ENCODE measurements around the gene TMEM270. TPM values are rescaled to one million over a fixed set of nuclear protein-coding genes. Genes with fewer than 3 reads are reported as not detected.

TMEM270 gene
- total RNA-seq, 1 donor from 2014 or later, result not detected

DNA sequence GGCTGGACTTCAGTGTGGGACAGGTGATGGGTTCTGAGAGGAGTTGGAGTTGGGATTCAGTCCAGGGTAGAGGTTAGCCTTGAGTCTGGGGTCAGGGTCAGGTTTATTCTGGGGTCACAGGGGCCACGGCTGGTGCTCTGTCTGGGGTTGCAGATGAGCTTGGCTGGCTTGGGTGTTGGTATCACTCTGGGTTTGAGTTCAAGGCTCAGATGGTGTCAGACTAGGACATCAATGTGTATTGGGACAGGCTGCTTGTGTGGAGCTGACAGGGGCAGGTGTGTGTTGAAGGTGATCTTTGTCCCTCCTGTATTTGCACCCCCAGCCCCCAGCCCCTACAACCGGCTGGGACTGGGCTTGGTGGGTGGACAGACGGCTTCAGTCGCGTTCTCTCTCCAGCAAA, 26.8 kb downstream of the TMEM270 start:
- TF ChIP-seq, protein P1, sequence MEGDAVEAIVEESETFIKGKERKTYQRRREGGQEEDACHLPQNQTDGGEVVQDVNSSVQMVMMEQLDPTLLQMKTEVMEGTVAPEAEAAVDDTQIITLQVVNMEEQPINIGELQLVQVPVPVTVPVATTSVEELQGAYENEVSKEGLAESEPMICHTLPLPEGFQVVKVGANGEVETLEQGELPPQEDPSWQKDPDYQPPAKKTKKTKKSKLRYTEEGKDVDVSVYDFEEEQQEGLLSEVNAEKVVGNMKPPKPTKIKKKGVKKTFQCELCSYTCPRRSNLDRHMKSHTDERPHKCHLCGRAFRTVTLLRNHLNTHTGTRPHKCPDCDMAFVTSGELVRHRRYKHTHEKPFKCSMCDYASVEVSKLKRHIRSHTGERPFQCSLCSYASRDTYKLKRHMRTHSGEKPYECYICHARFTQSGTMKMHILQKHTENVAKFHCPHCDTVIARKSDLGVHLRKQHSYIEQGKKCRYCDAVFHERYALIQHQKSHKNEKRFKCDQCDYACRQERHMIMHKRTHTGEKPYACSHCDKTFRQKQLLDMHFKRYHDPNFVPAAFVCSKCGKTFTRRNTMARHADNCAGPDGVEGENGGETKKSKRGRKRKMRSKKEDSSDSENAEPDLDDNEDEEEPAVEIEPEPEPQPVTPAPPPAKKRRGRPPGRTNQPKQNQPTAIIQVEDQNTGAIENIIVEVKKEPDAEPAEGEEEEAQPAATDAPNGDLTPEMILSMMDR (IDR thresholded peaks at IDR 0.05), result no peak
- DNase-seq (ENCODE audit: low spot score in 2 of 2), result no peak
- Histone ChIP-seq H3K27me3 (no peaks in the 10 kb centered on the region), H3K4me3 (no peak overlapping the region), H3K27ac (peak overlapping the region; percentile 85 to 92), H3K9me3 (no peaks in the 10 kb centered on the region), H3K4me1 (peaks cover 11 to 21% of the 10 kb centered on the region in 2 donors), H3K36me3 (no peaks in the 10 kb centered on the region)
- intact Hi-C loops (cut with DNase I), result no loop called here

DNA sequence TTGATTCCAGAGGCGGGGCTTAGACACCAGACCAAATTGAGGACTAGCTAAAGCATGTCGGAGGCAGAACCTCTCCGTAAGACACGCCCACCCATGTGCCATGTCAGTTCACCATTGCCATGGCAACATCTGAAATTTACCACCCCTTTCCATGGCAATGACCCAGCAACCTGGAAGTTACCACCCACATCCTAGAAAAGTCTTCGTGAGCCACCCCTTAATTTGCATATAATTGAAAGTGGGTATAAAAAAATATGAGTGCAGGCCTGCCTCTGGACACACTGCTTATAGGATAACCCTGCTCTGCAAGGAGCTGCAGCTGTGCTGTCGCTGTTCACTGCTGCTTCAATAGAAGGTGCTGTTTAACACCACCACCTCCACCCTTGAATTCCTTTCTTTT, 28.0 kb downstream of the TMEM270 start:
- Histone ChIP-seq H3K27ac (peak overlapping the region; percentile 85 to 97), H3K9me3 (no peaks in the 10 kb centered on the region), H3K4me1 (peaks cover 21 to 33% of the 10 kb centered on the region in 2 donors), H3K36me3 (no peaks in the 10 kb centered on the region), H3K27me3 (no peaks in the 10 kb centered on the region), H3K4me3 (no peak overlapping the region)
- DNase-seq (ENCODE audit: low spot score in 2 of 2), result no peak
- TF ChIP-seq, protein P1 (IDR thresholded peaks at IDR 0.05), result no peak
- intact Hi-C loops (cut with DNase I), result no loop called here

DNA sequence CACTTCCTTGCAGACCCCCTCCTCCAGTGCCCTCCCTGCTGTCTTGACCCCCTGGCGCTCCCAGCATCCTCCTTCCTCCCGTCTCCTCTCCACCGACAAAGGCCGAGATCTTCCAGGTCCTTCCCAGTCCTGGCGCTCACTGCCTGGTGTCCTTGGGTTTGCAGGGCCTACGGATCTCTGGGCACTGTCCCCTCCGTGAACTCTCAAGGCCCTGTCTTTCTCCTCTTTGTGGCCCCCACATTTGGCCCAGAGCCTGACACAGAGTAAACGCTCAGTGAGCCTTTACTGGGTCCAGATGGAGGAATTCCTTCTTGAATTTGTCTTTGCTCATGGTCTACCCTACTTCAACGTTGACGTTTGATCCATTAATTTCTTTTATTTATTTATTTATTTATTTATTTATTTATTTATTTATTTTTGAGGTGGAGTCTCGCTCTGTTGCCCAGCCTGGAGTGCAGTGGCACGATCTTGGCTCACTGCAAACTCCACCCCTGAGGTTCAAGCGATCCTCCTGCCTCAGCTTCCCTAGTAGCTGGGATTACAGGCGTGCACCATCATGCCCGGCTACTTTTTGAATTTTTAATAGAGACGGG, 29.7 kb downstream of the TMEM270 start:
- intact Hi-C loops (cut with DNase I), result no loop called here
- Histone ChIP-seq H3K27ac (peak overlapping the region; percentile 93 to 97), H3K9me3 (no peaks in the 10 kb centered on the region), H3K36me3 (no peaks in the 10 kb centered on the region), H3K4me3 (no peak overlapping the region), H3K4me1 (peaks cover 21 to 44% of the 10 kb centered on the region in 2 donors), H3K27me3 (no peaks in the 10 kb centered on the region)
- TF ChIP-seq, protein P1 (IDR thresholded peaks at IDR 0.05), result no peak
- peak in 1 of 2 donors; percentile 63 for DNase-seq (ENCODE audit: low spot score in 2 of 2)

DNA sequence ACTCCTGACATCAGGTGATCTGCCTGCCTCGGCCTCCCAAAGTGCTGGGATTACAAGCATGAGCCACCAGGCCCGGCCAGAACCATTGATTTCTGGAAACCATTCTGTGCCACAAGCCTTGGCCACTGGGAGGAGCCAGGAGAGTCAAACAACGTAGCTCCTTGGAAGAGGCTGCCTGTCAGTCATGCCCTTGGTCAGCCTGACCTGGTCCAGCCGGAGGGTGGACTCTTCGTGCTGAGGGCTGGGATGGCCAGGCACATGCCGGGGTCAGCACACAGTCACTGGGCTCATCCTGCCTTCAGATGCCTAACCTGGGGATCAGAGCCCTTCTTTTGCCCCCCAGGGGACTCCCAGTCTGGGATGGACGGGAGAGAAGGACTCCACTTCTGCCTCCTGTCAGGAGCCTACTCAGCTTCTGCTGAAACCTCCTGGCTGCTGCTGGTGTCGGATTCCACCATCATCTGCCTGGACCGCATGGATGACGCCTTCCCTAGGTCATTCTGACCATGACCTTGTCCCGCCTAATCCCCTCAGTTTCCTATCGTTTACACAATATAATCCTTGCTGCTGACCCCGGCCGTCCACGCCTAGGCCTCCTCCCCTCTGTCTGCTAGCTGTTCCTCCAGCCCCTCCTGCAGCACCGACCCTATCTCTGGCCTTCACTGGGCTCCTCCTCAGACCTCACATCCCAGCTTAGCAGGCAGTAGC, 30.4 kb downstream of the TMEM270 start:
- peaks cover 18 to 46% of the 10 kb centered on the region in 2 donors for H3K4me1 ChIP-seq
- intact Hi-C loops (cut with DNase I), result no loop called here
- H3K9me3 ChIP-seq, result no peaks in the 10 kb centered on the region
- DNase-seq (ENCODE audit: low spot score in 2 of 2), result peak in 1 of 2 donors; percentile 77
- no peaks in the 10 kb centered on the region for H3K27me3 ChIP-seq
- H3K36me3 ChIP-seq, result no peaks in the 10 kb centered on the region
- TF ChIP-seq, protein P1 (IDR thresholded peaks at IDR 0.05), result peak in 1 of 3 experiments; percentile 13
- H3K4me3 ChIP-seq, result no peak overlapping the region
- peak overlapping the region; percentile 93 to 97 for H3K27ac ChIP-seq

DNA sequence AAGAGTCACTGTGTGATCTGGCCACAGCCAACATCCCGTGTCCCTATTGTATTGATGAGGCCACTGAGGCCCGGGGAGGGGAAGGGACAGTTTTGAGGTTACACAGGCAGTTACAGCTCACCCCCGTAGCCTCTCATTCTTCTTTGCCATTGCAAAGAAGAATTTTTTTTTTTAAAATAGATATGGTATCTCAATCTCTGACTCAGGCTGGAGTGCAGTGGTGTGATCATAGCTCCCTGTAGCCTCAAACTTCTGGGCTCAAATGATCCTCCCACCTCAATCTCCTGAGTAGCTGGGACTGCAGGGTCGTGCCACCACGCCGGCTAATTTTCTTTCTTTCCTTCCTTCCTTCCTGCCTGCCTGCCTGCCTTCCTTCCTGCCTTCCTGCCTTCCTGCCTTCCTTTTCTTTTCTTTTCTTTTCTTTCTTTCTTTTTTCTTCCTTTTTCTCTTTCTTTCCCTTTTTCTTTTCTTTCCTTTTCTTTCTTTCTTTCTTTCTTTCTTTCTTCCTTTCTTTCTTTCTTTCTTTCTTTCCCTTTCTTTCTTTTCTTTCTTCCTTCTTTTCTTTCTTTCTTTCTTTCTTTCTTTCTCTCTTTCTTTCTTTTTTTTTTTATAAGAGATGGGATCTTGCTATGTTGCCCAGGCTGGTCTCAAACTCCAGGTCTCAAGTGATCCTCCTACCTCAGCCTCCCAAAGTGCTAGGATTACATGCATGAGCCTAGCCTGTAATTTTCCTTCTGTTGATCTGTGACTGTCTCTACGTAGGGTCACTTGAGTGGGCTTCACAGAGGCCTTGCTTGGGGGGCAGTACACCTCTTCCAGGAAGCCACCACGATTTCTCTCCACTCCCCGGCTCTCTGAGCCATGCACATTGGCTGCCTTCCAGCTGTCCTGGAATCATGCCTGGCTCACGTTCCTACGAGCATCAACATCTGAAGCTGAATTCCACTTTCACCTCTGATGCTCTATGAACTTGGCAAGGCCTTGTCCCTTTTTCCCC, 31.3 kb downstream of the TMEM270 start:
- Histone ChIP-seq H3K4me1 (peaks cover 15 to 43% of the 10 kb centered on the region in 2 donors), H3K36me3 (no peaks in the 10 kb centered on the region), H3K27me3 (no peaks in the 10 kb centered on the region), H3K9me3 (no peaks in the 10 kb centered on the region), H3K4me3 (no peak overlapping the region), H3K27ac (peak overlapping the region; percentile 93 to 97)
- peak in 1 of 2 donors; percentile 89 for DNase-seq (ENCODE audit: low spot score in 2 of 2)
- intact Hi-C loops (cut with DNase I), result loop anchor here (1.0 to 2.0 kb wide), 2 partner anchors 23 to 98 kb away; no protein-coding TSS in a partner anchor
- TF ChIP-seq, protein P1 (IDR thresholded peaks at IDR 0.05), result no peak

Data from ascending aorta (tissue), 2 donors.